Measurements from ENCODE around the gene UBC.
A peak's percentile ranks its signal among the peaks of the same experiment; 100 is the strongest.
"Not testable (repeated sequence)": the region's sequence is repeated elsewhere in the genome, so short reads cannot be mapped to it uniquely, and the experiment has no call there.

Gene UBC

DNA sequence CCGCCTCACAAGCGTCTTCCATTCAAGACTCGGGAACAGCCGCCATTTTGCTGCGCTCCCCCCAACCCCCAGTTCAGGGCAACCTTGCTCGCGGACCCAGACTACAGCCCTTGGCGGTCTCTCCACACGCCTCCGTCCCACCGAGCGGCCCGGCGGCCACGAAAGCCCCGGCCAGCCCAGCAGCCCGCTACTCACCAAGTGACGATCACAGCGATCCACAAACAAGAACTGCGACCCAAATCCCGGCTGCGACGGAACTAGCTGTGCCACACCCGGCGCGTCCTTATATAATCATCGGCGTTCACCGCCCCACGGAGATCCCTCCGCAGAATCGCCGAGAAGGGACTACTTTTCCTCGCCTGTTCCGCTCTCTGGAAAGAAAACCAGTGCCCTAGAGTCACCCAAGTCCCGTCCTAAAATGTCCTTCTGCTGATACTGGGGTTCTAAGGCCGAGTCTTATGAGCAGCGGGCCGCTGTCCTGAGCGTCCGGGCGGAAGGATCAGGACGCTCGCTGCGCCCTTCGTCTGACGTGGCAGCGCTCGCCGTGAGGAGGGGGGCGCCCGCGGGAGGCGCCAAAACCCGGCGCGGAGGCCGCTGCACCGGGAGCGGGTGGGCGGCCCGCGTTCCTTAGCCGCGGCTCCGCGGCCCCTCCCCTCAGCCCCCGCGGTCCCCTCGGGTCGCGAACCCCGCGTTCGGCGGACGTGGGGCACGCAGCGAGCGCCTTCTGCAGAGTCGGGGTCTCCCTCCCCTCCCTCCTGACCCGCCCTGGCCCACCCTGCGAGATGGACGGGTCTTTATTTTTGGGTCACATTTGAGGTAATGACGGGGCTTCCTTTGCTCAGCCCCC lies at the start of gene UBC:
UBC (minus strand) TSS at position 259 of the 847 bp plus-strand sequence. CDS start 879 bp downstream, outside the sequence.
- DNase-seq: peak; percentile 84

- no peak for DNase-seq
These were observed 48.8 kb upstream of the UBC start for GRCh38 chr12:124963211-124963610.

GRCh38 chr12:124961055-124961454 lies 46.6 kb upstream of the UBC start:
- no peak for DNase-seq

GRCh38 chr12:124956571-124956970 lies 42.1 kb upstream of the UBC start:
- no peak for DNase-seq

DNA sequence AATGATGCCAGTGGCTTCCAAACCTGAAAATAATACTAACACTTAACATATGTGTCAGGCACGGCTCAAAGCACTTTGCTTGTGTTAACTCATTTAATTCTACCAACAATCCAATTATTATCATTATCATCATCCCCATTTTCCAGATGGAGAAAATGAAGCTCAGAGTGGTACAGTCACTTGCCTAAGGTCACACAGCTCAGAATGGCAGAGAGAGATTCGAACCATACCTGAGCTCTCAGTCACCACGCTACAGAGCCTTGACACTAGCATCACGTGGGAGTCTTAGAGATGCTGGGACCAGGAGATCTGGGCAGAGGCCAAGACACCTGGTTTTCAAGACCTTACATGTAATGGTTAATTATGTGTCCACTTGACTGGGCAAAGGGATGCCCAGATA lies 40.3 kb upstream of the UBC start:
- DNase-seq: no peak

DNA sequence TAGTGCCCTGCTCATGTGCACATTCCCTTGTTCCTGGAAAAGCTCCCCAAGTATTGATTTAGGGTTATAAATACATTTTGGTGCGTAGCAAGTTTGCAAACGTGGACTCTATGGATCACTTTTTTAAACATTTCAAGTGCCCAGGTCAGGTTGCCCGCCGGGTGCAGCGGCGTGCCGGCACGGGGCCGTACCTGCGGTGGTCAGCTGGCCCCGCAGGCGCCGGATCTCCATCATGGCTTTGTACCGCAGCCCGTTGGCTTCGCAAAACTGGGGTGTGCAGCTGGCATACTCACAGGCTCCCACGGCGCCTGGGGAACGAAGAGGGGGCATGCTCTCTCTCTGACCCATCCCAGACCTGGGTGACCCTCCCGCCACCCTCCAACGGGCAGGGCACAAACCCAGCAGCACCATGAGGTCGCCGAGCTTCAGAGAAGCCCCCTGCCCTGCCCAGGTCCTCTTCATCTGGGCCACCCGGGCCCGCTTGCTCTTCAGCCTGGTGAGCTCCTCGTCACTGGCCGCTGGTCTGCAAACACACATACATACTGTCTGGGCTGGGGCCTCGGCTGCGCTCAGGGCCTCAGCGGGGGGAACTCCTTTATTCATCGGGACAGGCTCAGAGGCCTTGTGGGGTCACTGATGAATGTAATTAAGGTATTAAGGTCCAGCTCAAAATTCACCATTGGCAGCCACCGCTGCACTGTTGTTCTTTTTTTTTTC lies 39.4 kb upstream of the UBC start:
- no peak for DNase-seq

DNA sequence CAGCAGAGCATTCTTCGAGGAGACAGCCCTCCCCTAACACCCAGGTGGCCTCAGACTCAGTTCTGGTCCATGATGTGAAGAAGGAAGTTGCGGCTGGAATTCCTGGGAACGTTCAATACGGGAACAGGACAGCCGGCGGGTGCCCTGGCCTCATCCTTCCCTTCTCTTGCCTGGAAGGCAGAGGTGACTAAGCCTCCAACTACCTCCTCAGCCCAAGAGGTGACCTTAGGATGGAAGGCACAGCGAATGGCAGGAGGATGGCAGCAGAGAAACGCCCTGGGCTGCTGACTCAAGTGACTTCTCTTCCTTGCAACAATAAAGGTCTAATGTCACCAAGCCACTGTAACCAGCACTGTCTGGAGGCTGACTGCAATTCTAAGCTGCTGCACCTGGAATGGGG lies 38.4 kb upstream of the UBC start:
- no peak for DNase-seq

DNA sequence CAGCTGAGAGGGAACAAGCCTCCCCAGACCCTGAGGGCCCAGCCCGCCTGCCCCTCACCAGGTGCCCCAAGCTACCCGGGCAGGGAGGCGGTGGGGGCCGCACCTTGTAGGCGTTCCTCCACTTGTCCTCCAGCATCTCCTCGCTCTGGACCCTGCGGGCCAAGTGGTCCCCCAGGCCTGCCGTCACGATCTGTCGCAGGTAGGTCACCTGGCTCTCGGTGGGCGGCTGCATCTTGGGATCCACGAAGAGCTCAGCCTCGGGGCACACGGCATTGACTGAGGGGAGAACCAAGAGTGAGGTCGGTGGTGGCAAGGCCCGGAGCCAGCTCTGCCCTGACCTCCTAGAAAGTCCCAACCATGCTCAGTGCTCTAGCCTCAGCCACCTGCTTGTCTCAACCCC lies 37.8 kb upstream of the UBC start:
- no peak for DNase-seq

GRCh38 chr12:124949779-124950728 lies 35.6 kb upstream of the UBC start:
- DNase-seq: no peak

DNA sequence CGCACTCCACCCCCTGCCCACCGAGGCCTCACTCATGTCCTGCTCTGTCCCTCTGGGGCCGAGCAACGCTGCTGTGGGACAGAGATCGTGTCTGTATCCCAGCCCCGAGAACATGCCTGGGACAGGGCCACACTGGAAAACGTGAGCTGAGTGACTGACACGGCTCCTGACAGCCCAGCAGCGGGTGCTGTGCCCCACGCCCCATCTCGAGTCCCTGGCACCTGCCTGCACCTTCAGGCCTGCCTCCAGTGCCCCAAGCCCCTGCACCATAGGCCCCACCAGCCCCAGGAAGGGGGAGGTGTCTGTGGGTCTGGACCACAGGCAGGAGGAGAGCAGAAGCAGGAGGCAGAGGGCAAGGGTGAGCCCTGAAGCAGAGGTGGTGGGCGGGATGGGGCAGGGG lies 34.6 kb upstream of the UBC start:
- no peak for DNase-seq

DNA sequence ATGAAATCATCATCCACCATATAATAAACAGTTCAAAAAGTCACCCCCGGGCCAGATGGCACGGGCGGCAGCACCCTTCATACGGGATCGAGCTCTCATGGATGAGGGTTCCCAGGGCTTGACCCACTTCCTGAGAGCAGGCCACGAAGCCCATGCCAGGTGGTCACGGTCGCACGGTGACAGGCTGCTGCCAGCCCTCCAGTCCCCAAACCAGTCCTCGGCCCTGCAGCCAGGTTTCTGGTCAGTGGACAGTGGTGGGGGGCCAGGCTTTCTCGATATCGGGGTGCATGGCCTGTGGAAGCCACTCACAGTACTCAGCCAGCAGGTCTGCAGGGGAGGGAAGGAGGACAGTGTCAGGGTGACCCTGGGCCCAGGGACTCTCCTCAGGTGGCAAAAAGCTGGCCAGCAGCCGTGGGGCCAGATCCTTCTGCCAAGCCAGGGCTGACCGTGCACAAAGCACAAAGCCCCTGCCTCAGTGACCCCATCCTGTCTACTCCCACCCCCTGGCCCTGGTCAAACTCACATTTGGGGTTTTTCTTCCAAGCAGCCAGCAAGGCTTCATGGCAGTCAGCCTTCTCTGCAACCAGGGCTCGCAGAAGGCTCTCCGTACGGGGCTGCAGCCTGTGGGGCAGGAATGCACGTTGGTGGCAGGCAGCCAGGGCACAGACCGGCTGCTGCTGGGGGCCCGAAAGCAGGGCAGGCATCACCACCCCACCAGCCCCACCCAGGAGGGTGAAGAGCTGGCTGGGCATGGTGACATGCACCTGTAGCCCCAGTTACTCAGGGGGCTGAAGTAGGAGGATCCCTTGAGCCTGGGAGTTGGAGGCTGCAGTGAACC lies 33.3 kb upstream of the UBC start:
- no peak for DNase-seq

DNA sequence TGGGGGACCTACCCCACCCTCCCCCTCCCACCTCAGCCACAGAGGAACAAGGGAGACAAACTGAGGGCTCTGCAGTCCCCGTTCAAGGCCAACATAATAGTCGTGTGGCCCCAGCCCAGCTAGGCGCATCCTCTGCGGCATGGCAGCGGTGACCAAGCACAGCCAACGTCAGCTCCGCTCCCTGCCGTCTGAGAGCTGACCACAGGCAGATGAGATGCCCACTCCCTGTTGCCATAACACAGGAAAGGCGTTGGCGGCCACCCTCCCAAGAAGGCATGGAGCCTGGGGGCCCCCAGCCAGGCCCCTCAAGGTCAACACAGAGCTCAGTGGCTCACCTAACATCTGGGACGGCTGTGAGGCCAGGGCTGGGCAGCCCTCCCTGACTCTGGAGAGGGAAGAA lies 32.6 kb upstream of the UBC start:
- no peak for DNase-seq

- DNase-seq: no peak
These were observed 32.0 kb upstream of the UBC start for GRCh38 chr12:124946447-124946793.

DNA sequence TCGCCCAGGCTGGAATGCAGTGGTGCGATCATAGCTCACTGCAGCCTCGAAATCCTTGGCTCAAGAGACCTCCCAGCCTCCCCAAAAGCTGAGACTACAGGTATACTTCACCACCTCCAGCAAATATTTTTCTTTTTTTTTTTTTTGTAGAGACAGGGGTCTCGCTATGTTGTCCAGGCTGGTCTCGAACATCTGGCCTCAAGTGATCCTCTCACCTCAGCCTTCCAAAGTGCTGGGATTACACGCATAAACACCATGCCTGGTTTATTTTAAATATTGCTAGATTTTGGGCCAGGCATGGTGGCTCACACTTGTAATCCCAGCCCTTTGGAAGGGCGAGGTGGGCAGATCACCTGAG lies 26.7 kb upstream of the UBC start:
- no peak for DNase-seq

DNA sequence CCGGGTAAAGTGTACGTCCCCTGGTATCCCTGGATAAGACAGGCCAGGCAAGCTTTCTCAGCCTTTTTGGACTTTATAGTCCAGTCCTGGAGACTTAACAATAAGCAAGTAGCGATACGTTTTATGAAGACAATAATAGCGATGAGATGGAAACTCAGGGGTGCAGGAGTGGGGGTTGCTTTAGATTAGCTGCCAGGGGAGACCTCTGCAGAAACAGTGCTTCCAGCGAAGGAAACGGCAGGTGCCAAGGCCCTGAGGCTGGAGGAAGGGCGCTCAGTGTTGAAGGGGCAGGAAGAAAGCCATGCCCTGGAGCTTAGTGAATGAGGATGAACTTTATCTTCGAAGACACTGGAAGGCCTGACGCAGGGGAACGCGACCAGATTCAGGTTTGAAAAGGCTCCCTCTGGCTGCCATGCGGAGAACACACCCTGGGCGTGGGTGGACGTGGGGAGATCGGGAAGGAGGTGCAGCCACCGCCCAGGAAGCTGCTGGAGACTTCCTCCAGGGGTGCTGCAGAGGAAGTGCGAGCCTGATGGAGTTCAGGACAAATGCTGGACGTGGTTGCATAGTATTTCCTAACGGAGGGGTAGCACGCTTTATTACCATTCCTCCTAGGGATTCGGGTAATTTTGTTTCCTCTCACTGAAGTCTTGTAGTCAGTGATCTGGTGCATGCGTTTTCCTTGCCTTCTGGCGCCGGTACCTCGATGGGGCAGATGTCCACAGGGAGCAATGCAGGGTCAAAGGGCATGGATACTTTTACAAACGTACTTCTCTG lies 26.1 kb upstream of the UBC start:
- DNase-seq: peak; percentile 77

DNA sequence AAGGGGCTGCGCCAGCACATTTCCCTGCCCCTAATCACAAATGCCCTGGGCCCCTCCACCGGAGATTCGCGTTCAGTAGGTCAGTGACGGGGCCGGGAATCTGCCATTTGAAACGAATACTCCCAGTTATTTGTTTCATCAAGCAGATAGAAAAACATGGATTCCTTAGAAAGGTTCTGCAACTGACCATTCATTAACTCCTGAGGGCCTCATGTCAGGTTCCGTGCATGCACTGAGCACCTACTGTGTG lies 25.6 kb upstream of the UBC start:
- DNase-seq: no peak

- peak; percentile 73 for DNase-seq
These were observed 25.1 kb upstream of the UBC start for GRCh38 chr12:124939421-124940142.

GRCh38 chr12:124939079-124939420 lies 24.6 kb upstream of the UBC start:
- peak; percentile 45 for DNase-seq

- no peak for DNase-seq
These were observed 24.1 kb upstream of the UBC start for GRCh38 chr12:124938587-124938986.

- no peak for DNase-seq
These were observed 23.7 kb upstream of the UBC start for GRCh38 chr12:124938108-124938507.

- DNase-seq: not testable (repeated sequence)
These were observed 17.1 kb upstream of the UBC start for GRCh38 chr12:124931528-124931927.

Measured in activated effector memory CD4-positive, alpha-beta T cell treated with Interleukin-2 at 50 U/mL for 16 hours (primary cell).